Measurements from ENCODE around the gene DDO. TPM values are rescaled to one million over a fixed set of nuclear protein-coding genes. Genes with fewer than 3 reads are reported as not detected.

The DDO gene
- total and polyA plus RNA-seq, 2 of the 8 experiments (the other 6 are each of a cell fraction or from before 2014, with no cell fraction given), result not detected

- POLR2A ChIA-PET (ENCODE audit: partially characterized antibody), result no interaction called here
These were observed 21.0 kb downstream of the DDO start for GRCh38 chr6:110394409-110394808.

More at GRCh38 chr6:110394409-110394808, 21.0 kb downstream of the DDO start:
- TF ChIP-seq CTCF (IDR thresholded peaks at IDR 0.05; ENCODE audit: control extremely low read depth in 1 of 3, insufficient read depth in 1 of 3, low read depth in 1 of 3, low read length in 3 of 3) (no peak), RBBP5 (IDR thresholded peaks at IDR 0.05; ENCODE audit: borderline replicate concordance, low read depth, low read length) (no peak), CBX8 (IDR thresholded peaks at IDR 0.05; ENCODE audit: borderline replicate concordance, low read depth, low read length) (no peak), FOSL1 (IDR thresholded peaks at IDR 0.05; ENCODE audit: insufficient read depth, low read depth, low read length) (no peak), JUND (IDR thresholded peaks at IDR 0.05; ENCODE audit: low read length) (no peak), SAP30 (IDR thresholded peaks at IDR 0.05; ENCODE audit: insufficient read depth, insufficient replicate concordance, low read length) (no peak), JUN (IDR thresholded peaks at IDR 0.05; ENCODE audit: low read depth, low read length) (no peak), KDM1A (IDR thresholded peaks at IDR 0.05; ENCODE audit: borderline replicate concordance, low read length) (no peak), POLR2AphosphoS5 (IDR thresholded peaks at IDR 0.05; ENCODE audit: low read depth, low read length) (no peak), YY1 (IDR thresholded peaks at IDR 0.05; ENCODE audit: low read depth, low read length) (no peak)
- Histone ChIP-seq H3K27me3 (replicated peaks in 1 of 4; ENCODE audit: control insufficient read depth in 3 of 4, extremely low read depth in 1 of 4, insufficient read depth in 3 of 4, low read length in 3 of 4) (no peaks in the 10 kb centered on the region), H2BK120ac (replicated peaks; ENCODE audit: low read depth, low read length) (no peak overlapping the region), H3K9me3 (ENCODE audit: insufficient read depth in 2 of 2, low read depth in 1 of 2, low read length in 1 of 2) (no peaks in the 10 kb centered on the region), H4K5ac (ENCODE audit: insufficient read length, low read depth, low read length) (no peak overlapping the region), H3K4me1 (replicated peaks in 1 of 4; ENCODE audit: control insufficient read depth in 3 of 4, insufficient read depth in 4 of 4, low read length in 3 of 4) (no peaks in the 10 kb centered on the region), H2BK5ac (ENCODE audit: low read depth, low read length) (no peak overlapping the region), H3K14ac (ENCODE audit: insufficient read length) (no peak overlapping the region), H2AFZ (ENCODE audit: low read length) (no peak overlapping the region), H3K18ac (ENCODE audit: extremely low read depth, low read length) (no peak overlapping the region), H3K4ac (replicated peaks; ENCODE audit: insufficient read length, low read depth, low read length) (no peak overlapping the region), H3K56ac (replicated peaks; ENCODE audit: insufficient read length, low read depth, low read length) (no peak overlapping the region), H3K36me3 (ENCODE audit: control insufficient read depth in 2 of 4, insufficient read depth in 4 of 4, low read length in 3 of 4) (no peaks in the 10 kb centered on the region), H3K79me2 (ENCODE audit: control insufficient read depth in 1 of 2, insufficient read depth in 2 of 2, low read length in 2 of 2) (no peaks in the 10 kb centered on the region), H3K4me2 (ENCODE audit: insufficient read depth in 1 of 2, low read depth in 2 of 2, low read length in 2 of 2) (no peak overlapping the region), H3K4me3 (ENCODE audit: extremely low read depth in 1 of 4, insufficient read depth in 2 of 4, low read depth in 3 of 4, low read length in 4 of 4) (no peak overlapping the region), H3K79me1 (ENCODE audit: low read depth, low read length) (no peaks in the 10 kb centered on the region; the same call in 1 of the 2 replicates), H3K27ac (ENCODE audit: low read depth, low read length) (no peak overlapping the region), H4K8ac (ENCODE audit: extremely low read depth, insufficient read depth, low read length) (no peak overlapping the region), H4K91ac (replicated peaks; ENCODE audit: insufficient read length, low read length) (no peak overlapping the region), H3K23me2 (ENCODE audit: low read depth, low read length) (no peaks in the 10 kb centered on the region), H3K9ac (replicated peaks in 1 of 4; ENCODE audit: extremely low read depth in 1 of 4, low read depth in 3 of 4, low read length in 3 of 4) (no peak overlapping the region), H4K20me1 (replicated peaks in 1 of 2; ENCODE audit: control insufficient read depth in 1 of 2, insufficient read depth in 2 of 2, low read length in 2 of 2) (no peaks in the 10 kb centered on the region), H3K23ac (ENCODE audit: insufficient read length) (no peak overlapping the region), H2BK15ac (ENCODE audit: low read length) (no peak overlapping the region), H2BK12ac (ENCODE audit: low read depth, low read length) (no peak overlapping the region), H2AK5ac (ENCODE audit: low read depth, low read length) (no peak overlapping the region), H2BK20ac (ENCODE audit: low read length) (no peak overlapping the region)
- CTCF ChIA-PET (ENCODE audit: partially characterized antibody), result interaction anchor here (1.2 to 6.9 kb wide), 3 partner anchors 52 to 355 kb away, joined by 4 to 74 read pairs (median 4); no protein-coding TSS in a partner anchor
- FAIRE-seq (no peak), DNase-seq (ENCODE audit: low read depth in 1 of 2, low spot score in 2 of 2) (no peak)
- 94% methylated on average over 4 of the region's 4 CpGs; no CpG with 5 or more reads in 1 of the 2 experiments for WGBS, 2 experiments (ENCODE audit: extremely low coverage in 1 of 2, insufficient coverage in 1 of 2, insufficient read length in 1 of 2, insufficient replicate concordance in 2 of 2, low coverage in 1 of 2, low lambda C conversion rate in 2 of 2, missing lambda C conversion rate in 1 of 2)
